GM18498 (cell line): ENCODE data around the gene TRAFD1.

ENCODE experiments used
- ATAC-seq: cut with Tn5 transposase; IDR thresholded peaks from one replicate; pipeline ENCODE4 v1.9.1; 2021; ENCODE audit warnings: mild to moderate bottlenecking, moderate library complexity; ENCODE audit not compliant: unreplicated experiment

The TRAFD1 gene

GRCh38 chr12:112175361-112176155, 50.2 kb downstream of the TRAFD1 start:
- ATAC-seq, result no peak

GRCh38 chr12:112176321-112177010, 51.1 kb downstream of the TRAFD1 start:
- no peak for ATAC-seq

GRCh38 chr12:112178796-112179195, 53.4 kb downstream of the TRAFD1 start:
- ATAC-seq, result no peak

GRCh38 chr12:112179341-112179740, 54.0 kb downstream of the TRAFD1 start:
- ATAC-seq, result no peak

GRCh38 chr12:112179916-112180315, 54.6 kb downstream of the TRAFD1 start:
- no peak for ATAC-seq

GRCh38 chr12:112180422-112180821, 55.1 kb downstream of the TRAFD1 start:
- ATAC-seq, result no peak

GRCh38 chr12:112182499-112182898, 57.1 kb downstream of the TRAFD1 start:
- no peak for ATAC-seq

GRCh38 chr12:112183141-112184021, 58.0 kb downstream of the TRAFD1 start:
- ATAC-seq, result no peak

GRCh38 chr12:112184056-112184887, 58.9 kb downstream of the TRAFD1 start:
- ATAC-seq, result no peak

- no peak for ATAC-seq
Observed at GRCh38 chr12:112185093-112185923, 59.9 kb downstream of the TRAFD1 start.

GRCh38 chr12:112188130-112188830, 62.9 kb downstream of the TRAFD1 start:
- no peak for ATAC-seq

- ATAC-seq, result no peak
Observed at GRCh38 chr12:112190231-112191025, 65.1 kb downstream of the TRAFD1 start.

- ATAC-seq, result no peak
Observed at GRCh38 chr12:112191201-112191600, 65.8 kb downstream of the TRAFD1 start.

- ATAC-seq, result no peak
Observed at GRCh38 chr12:112191840-112192321, 66.5 kb downstream of the TRAFD1 start.

- ATAC-seq, result no peak
Observed at GRCh38 chr12:112192475-112192874, 67.1 kb downstream of the TRAFD1 start.

- no peak for ATAC-seq
Observed at GRCh38 chr12:112194601-112195247, 69.4 kb downstream of the TRAFD1 start.

- no peak for ATAC-seq
Observed at GRCh38 chr12:112196196-112196875, 71.0 kb downstream of the TRAFD1 start.
